GM21515 (cell line): Measurements from ENCODE around the gene JSRP1.
"Not testable (repeated sequence)": the region's sequence is repeated elsewhere in the genome, so short reads cannot be mapped to it uniquely, and the experiment has no call there.

Experiments used
- ATAC-seq: cut with Tn5 transposase; IDR thresholded peaks from one replicate; pipeline ENCODE4 v1.9.1; 2021; ENCODE audit not compliant: unreplicated experiment

JSRP1 gene

GRCh38 chr19:2282062-2282861, 26.0 kb upstream of the JSRP1 start, which contains the start of gene PEAK3:
Gene PEAK3 (minus strand): TSS chr19:2282175. CDS start chr19:2280931, 1,244 bp downstream.
- no peak for ATAC-seq

GRCh38 chr19:2281265-2282061, 25.2 kb upstream of the JSRP1 start:
- not testable (repeated sequence) for ATAC-seq

GRCh38 chr19:2280633-2281264, 24.5 kb upstream of the JSRP1 start:
- ATAC-seq = no peak

GRCh38 chr19:2278459-2279158, 22.4 kb upstream of the JSRP1 start:
- no peak for ATAC-seq

GRCh38 chr19:2277138-2277537, 20.9 kb upstream of the JSRP1 start:
- ATAC-seq = no peak

GRCh38 chr19:2276429-2276986, 20.3 kb upstream of the JSRP1 start:
- no peak for ATAC-seq

- no peak for ATAC-seq
Measured at GRCh38 chr19:2275588-2276428, 19.6 kb upstream of the JSRP1 start.

GRCh38 chr19:2274931-2275535, 18.8 kb upstream of the JSRP1 start:
- ATAC-seq = no peak

GRCh38 chr19:2274185-2274711, 18.0 kb upstream of the JSRP1 start:
- ATAC-seq = no peak

GRCh38 chr19:2273356-2274184, 17.4 kb upstream of the JSRP1 start:
- ATAC-seq = no peak

- no peak for ATAC-seq
Measured at GRCh38 chr19:2271234-2272103, 15.3 kb upstream of the JSRP1 start.

- ATAC-seq = no peak
Measured at GRCh38 chr19:2270423-2271233, 14.4 kb upstream of the JSRP1 start.

GRCh38 chr19:2270157-2270422, 13.9 kb upstream of the JSRP1 start:
- ATAC-seq = no peak

- peak; percentile 56 for ATAC-seq
Measured at GRCh38 chr19:2269244-2270156, 13.3 kb upstream of the JSRP1 start.

- no peak for ATAC-seq
Measured at GRCh38 chr19:2268861-2269243, 12.6 kb upstream of the JSRP1 start.

GRCh38 chr19:2268480-2268830, 12.2 kb upstream of the JSRP1 start:
- ATAC-seq = no peak
